ENCODE results near the gene ZNF385B.
"Not testable (repeated sequence)": the region's sequence is repeated elsewhere in the genome, so short reads cannot be mapped to it uniquely, and the experiment has no call there.

The ZNF385B gene
- total RNA-seq: 0 to 0.12 (median 0) reads per million in 9 experiments

- no peaks in the 10 kb centered on the region for H3K36me3 Mint-ChIP-seq (ENCODE audit: insufficient read depth)
- peak within 1 kb of the TSS; percentile 27 to 36 for H3K4me3 Mint-ChIP-seq
- H3K4me1 Mint-ChIP-seq (ENCODE audit: low read depth in 2 of 2): peaks cover 0 to 5% of the 10 kb centered on the region in 2 donors
- H3K9me3 Mint-ChIP-seq: no peaks in the 10 kb centered on the region
- H3K27ac Mint-ChIP-seq: no peak within 1 kb of the TSS
- ATAC-seq (replicated peaks): no peak
- H3K27me3 Mint-ChIP-seq: peaks cover 54 to 58% of the 10 kb centered on the region in 2 donors
- DNase-seq: no peak
These were observed at the start of gene ZNF385B for GRCh38 chr2:179861416-179862067. Gene ZNF385B, minus strand, starts transcription at chr2:179861612.

DNA sequence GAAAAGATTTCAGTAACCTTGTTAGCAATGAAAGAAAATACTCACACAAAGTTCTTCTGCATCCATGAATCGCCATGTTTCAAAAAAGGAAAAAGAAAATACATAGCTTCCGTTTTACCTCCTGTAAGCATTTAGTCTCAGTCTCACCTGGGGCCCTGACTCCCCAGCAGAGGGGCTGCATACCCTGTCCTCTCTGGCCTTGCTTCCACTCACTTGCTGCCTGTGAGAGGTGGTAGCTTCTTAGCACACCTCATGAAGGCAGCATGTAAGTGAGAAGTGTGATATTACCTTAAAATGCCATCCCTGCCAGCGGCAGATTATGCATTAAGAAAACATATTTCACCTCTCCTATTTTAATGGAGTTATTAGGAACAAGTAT is 49.3 kb upstream of the ZNF385B start:
- DNase-seq (no peak), ATAC-seq (replicated peaks) (no peak)
- Mint-ChIP-seq H3K27ac (no peak overlapping the region), H3K9me3 (no peaks in the 10 kb centered on the region), H3K36me3 (ENCODE audit: insufficient read depth) (no peaks in the 10 kb centered on the region), H3K4me1 (ENCODE audit: low read depth in 2 of 2) (no peaks in the 10 kb centered on the region), H3K4me3 (no peak overlapping the region), H3K27me3 (peaks cover 7 to 10% of the 10 kb centered on the region in 2 donors)

- no peak for ATAC-seq (replicated peaks)
- H3K27ac Mint-ChIP-seq: no peak overlapping the region
- H3K4me1 Mint-ChIP-seq (ENCODE audit: low read depth in 2 of 2): no peaks in the 10 kb centered on the region
- H3K9me3 Mint-ChIP-seq: no peaks in the 10 kb centered on the region
- H3K4me3 Mint-ChIP-seq: no peak overlapping the region
- peaks cover 7 to 10% of the 10 kb centered on the region in 2 donors for H3K27me3 Mint-ChIP-seq
- no peaks in the 10 kb centered on the region for H3K36me3 Mint-ChIP-seq (ENCODE audit: insufficient read depth)
- DNase-seq: no peak
These were observed 48.7 kb upstream of the ZNF385B start for GRCh38 chr2:179909845-179910734.

DNA sequence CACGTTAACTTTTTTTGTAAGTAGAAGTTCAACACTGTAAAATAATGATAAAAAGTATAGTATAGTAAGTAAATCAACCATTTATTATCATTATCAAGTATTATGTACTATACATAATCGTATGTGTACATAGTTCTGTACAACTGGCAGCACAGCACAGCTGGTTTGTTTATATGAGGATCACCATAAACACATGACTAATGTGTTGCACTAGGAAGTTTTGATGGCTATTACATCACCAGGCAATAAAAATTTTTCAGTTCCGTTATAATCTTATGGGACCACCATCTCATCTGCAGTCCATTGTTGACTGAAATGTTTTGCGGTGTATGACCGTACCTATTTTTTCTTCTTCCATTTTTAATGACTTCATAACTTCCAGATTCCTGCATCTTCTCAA is 39.2 kb upstream of the ZNF385B start:
- Mint-ChIP-seq H3K4me1 (ENCODE audit: low read depth in 2 of 2) (no peaks in the 10 kb centered on the region), H3K27ac (no peak overlapping the region), H3K27me3 (peaks cover 0 to 11% of the 10 kb centered on the region in 2 donors), H3K36me3 (ENCODE audit: insufficient read depth) (no peaks in the 10 kb centered on the region), H3K9me3 (no peaks in the 10 kb centered on the region), H3K4me3 (no peak overlapping the region)
- DNase-seq: no peak
- ATAC-seq (replicated peaks): no peak

DNA sequence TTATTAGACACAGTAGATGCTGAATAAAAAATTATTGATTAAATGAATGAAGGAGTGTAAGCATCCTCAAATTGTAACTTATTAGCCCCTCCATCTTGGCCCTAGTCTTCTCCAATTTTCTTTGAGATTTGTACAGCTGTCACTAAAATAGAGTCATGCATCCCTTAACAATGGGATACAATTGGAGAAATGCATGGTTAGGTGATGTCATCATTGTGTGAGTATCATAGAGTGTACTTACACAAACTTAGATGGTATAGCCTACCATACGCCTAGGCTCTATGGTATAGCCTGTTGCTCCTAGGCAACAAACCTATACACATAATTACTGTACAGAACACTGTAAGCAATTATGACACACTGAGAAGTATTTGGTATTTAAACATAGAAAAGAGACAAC is 38.3 kb upstream of the ZNF385B start:
- DNase-seq (no peak), ATAC-seq (replicated peaks) (no peak)
- Mint-ChIP-seq H3K9me3 (no peaks in the 10 kb centered on the region), H3K27me3 (peaks cover 0 to 15% of the 10 kb centered on the region in 2 donors), H3K36me3 (ENCODE audit: insufficient read depth) (no peaks in the 10 kb centered on the region), H3K4me1 (ENCODE audit: low read depth in 2 of 2) (no peaks in the 10 kb centered on the region), H3K4me3 (no peak overlapping the region), H3K27ac (no peak overlapping the region)

- Mint-ChIP-seq H3K4me3 (no peak overlapping the region), H3K36me3 (ENCODE audit: insufficient read depth) (no peaks in the 10 kb centered on the region), H3K27me3 (peaks cover 0 to 15% of the 10 kb centered on the region in 2 donors), H3K27ac (no peak overlapping the region), H3K9me3 (no peaks in the 10 kb centered on the region), H3K4me1 (ENCODE audit: low read depth in 2 of 2) (no peaks in the 10 kb centered on the region)
- DNase-seq (no peak), ATAC-seq (replicated peaks) (no peak)
These were observed 37.5 kb upstream of the ZNF385B start for GRCh38 chr2:179898873-179899272.

GRCh38 chr2:179893616-179894015 is 32.2 kb upstream of the ZNF385B start:
- DNase-seq (no peak), ATAC-seq (replicated peaks) (no peak)
- H3K4me1 Mint-ChIP-seq (ENCODE audit: low read depth in 2 of 2): no peaks in the 10 kb centered on the region
- no peak overlapping the region for H3K27ac Mint-ChIP-seq
- peaks cover 4 to 7% of the 10 kb centered on the region in 2 donors for H3K9me3 Mint-ChIP-seq
- no peaks in the 10 kb centered on the region for H3K36me3 Mint-ChIP-seq (ENCODE audit: insufficient read depth)
- H3K27me3 Mint-ChIP-seq: peaks cover 0 to 15% of the 10 kb centered on the region in 2 donors
- no peak overlapping the region for H3K4me3 Mint-ChIP-seq

- Mint-ChIP-seq H3K36me3 (ENCODE audit: insufficient read depth) (no peaks in the 10 kb centered on the region), H3K9me3 (peaks cover 4 to 7% of the 10 kb centered on the region in 2 donors), H3K27me3 (peaks cover 0 to 9% of the 10 kb centered on the region in 2 donors), H3K4me1 (ENCODE audit: low read depth in 2 of 2) (no peaks in the 10 kb centered on the region), H3K4me3 (no peak overlapping the region), H3K27ac (no peak overlapping the region)
- DNase-seq: no peak
- no peak for ATAC-seq (replicated peaks)
These were observed 29.8 kb upstream of the ZNF385B start for GRCh38 chr2:179891237-179891636.

DNA sequence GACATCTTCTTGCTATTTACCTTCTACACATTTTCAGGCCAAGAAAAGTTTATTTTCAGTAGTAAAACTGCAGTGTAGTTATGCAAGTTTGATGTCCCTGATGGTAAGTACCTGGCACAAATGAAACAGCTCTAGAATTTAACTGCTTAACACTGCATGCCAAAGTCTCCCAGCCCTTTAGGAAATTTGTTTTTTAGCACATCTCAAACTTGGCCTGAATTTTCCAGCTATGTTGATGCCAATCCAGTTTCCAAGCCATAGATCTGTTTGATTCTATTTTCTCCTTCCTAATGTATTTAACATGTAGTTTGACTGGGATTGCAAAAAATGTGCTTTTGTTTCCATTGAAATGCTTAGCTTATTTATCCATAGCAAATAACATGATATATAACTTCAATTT is 29.3 kb upstream of the ZNF385B start:
- peaks cover 4 to 7% of the 10 kb centered on the region in 2 donors for H3K9me3 Mint-ChIP-seq
- H3K27ac Mint-ChIP-seq: no peak overlapping the region
- H3K4me3 Mint-ChIP-seq: no peak overlapping the region
- H3K36me3 Mint-ChIP-seq (ENCODE audit: insufficient read depth): no peaks in the 10 kb centered on the region
- no peaks in the 10 kb centered on the region for H3K4me1 Mint-ChIP-seq (ENCODE audit: low read depth in 2 of 2)
- ATAC-seq (replicated peaks): no peak
- DNase-seq: no peak
- H3K27me3 Mint-ChIP-seq: peaks cover 0 to 9% of the 10 kb centered on the region in 2 donors

DNA sequence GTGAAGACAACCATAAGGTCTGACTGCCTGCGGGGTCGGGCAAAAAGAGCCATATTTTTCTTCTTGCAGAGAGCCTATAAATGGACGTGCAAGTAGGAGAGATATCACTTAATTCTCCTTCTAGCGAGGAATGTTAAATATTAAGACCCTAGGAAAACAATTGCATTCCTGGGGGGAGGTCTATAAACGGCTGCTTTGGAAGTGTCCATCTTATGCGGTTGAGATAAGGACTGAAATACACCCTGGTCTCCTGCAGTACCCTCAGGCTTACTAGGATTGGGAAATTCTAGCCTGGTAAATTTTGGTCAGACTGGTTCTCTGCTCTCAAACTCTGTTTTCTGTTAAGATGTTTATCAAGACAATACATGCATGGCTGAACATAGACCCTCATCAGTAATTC is 27.2 kb upstream of the ZNF385B start:
- not testable (repeated sequence) for H3K27ac Mint-ChIP-seq; H3K9me3 Mint-ChIP-seq; H3K4me3 Mint-ChIP-seq; H3K4me1 Mint-ChIP-seq (ENCODE audit: low read depth in 2 of 2); ATAC-seq (replicated peaks); H3K36me3 Mint-ChIP-seq (ENCODE audit: insufficient read depth); H3K27me3 Mint-ChIP-seq; DNase-seq

- Mint-ChIP-seq H3K4me3 (no peak overlapping the region), H3K27ac (no peak overlapping the region), H3K4me1 (ENCODE audit: low read depth in 2 of 2) (no peaks in the 10 kb centered on the region), H3K9me3 (no peaks in the 10 kb centered on the region), H3K27me3 (peaks cover 5 to 10% of the 10 kb centered on the region in 2 donors), H3K36me3 (ENCODE audit: insufficient read depth) (no peaks in the 10 kb centered on the region)
- ATAC-seq (replicated peaks): no peak
- no peak for DNase-seq
These were observed 22.8 kb upstream of the ZNF385B start for GRCh38 chr2:179884193-179884592.

DNA sequence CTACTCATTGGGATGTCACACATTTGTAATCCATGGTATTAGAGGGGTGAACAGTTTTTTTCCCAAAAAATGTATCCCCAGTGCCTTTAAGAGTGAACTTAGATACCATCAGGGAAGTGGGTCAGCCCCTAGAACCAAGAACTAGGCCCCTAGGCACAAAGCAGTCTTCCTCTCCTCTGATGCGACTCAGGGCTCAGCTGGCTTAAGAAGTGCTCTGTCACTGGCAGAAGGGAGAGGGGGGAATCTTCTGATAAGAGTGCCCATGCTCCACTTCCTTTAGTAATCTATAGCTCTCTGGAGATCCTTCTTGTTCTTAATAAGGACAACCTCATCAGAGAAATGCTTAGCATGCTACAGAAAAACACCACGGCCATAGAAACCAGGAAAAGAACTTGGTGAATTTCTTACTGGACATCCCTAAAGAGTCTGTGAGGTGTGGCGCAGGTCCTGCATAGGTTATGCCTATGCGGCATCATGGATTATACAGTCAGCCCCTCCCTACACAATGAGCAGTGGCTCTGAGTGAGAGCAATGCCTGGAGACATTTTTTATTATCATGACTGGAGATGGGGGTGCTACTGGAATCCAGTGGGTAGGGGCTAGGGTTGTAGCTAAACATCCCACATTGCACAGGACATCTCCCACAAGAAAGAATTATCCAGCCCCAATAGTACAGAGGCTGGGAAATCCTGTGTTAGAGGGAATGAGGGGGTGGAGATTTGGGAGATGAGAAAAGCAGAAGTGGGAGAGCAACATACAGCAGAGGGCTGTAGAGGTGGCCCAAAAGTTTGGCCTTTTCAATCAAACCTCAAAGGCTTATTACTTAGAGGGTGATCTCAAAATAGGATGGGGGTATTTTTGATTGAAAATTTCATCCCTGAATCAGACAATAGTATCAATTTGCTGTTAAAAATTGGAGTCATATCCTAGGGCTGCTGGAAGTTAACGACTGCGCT is 21.7 kb upstream of the ZNF385B start:
- H3K4me3 Mint-ChIP-seq: no peak overlapping the region
- ATAC-seq (replicated peaks) (no peak), DNase-seq (no peak)
- H3K4me1 Mint-ChIP-seq (ENCODE audit: low read depth in 2 of 2): no peaks in the 10 kb centered on the region
- H3K36me3 Mint-ChIP-seq (ENCODE audit: insufficient read depth): no peaks in the 10 kb centered on the region
- peaks cover 5 to 10% of the 10 kb centered on the region in 2 donors for H3K27me3 Mint-ChIP-seq
- no peaks in the 10 kb centered on the region for H3K9me3 Mint-ChIP-seq
- no peak overlapping the region for H3K27ac Mint-ChIP-seq
